ENCODE measurements around the gene CHSY1. TPM values are rescaled to one million over a fixed set of nuclear protein-coding genes. Genes with fewer than 3 reads are reported as not detected.
A peak's percentile ranks its signal among the peaks of the same experiment; 100 is the strongest.
"Not testable (repeated sequence)": the region's sequence is repeated elsewhere in the genome, so short reads cannot be mapped to it uniquely, and the experiment has no call there.

The CHSY1 gene
- total RNA-seq, 1 donor: 23.4 TPM

GRCh38 chr15:101214435-101215097 is 37.3 kb downstream of the CHSY1 start:
- DNase-seq (ENCODE audit: low read depth in 2 of 3, low spot score in 2 of 3): not testable (repeated sequence)

GRCh38 chr15:101213570-101213969 is 38.3 kb downstream of the CHSY1 start:
- no peak for DNase-seq (ENCODE audit: low read depth in 2 of 3, low spot score in 2 of 3)

DNA sequence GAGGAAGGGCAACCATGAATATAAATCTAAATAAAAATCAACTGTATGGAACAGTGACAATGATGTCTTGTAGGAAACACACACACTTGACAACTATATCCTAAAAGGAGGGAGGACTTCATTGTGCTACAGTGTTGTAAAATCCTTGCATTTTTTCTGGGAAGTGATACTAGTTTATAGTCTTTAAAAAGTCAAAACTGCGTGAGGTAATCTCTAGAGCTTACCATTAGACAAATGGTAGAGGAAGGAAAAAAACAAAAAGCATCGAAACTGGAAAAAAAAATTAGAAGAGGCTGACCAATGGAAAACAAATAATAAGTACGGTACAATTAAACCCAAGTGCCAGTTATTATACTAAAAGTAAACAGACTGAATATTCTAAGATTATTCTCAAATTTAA is 38.7 kb downstream of the CHSY1 start:
- no peak for DNase-seq (ENCODE audit: low read depth in 2 of 3, low spot score in 2 of 3)

DNA sequence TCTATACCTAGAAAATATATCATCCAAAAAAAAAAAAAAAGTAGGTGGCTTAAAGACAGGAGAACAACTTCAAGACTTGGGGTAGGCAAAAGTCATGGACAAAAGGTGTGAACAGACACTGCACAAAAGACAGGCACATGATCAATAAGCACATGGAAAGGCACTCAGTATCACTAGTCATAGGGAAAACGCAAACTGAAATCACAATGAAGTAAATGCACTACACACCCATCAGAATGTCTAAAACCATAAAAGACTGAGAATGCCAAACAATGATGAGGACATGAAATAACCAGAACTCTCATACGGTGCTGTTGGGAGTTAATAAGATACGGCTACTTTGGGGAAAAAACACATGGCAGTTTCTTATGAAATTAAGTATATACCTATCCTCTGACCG is 40.0 kb downstream of the CHSY1 start:
- no peak for DNase-seq (ENCODE audit: low read depth in 2 of 3, low spot score in 2 of 3)

GRCh38 chr15:101210466-101210865 is 41.4 kb downstream of the CHSY1 start:
- DNase-seq (ENCODE audit: low read depth in 2 of 3, low spot score in 2 of 3): peak in 1 of 3 donors; percentile 32

GRCh38 chr15:101210058-101210457 is 41.8 kb downstream of the CHSY1 start:
- no peak for DNase-seq (ENCODE audit: low read depth in 2 of 3, low spot score in 2 of 3)

DNA sequence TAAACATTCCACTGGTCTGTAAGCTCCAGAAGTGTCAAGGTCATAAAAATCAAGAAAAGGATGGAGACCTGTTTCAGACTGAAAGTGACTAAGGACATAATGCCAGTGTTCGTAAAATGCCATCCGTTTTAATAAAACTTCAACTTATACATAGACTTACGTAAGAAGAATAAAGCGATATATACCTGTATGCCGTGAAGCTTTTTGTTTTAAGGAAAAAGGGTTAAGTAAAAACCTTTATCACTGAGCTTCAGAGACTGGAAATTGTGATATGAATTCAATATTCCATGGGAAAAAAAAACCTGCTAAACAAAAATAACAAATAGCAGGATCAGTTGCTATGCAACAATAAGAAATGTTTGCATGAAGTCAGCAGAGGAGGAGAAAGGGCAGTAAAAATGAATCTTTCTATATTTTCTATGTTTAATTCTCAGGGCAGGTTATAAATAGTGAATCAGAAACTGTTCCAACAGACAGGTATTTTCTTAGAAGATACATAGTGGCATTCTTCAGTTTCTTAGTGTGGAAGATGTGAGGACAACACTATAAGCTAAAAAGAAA is 42.5 kb downstream of the CHSY1 start:
- DNase-seq (ENCODE audit: low read depth in 2 of 3, low spot score in 2 of 3): no peak

- DNase-seq (ENCODE audit: low read depth in 2 of 3, low spot score in 2 of 3): no peak
Measured at GRCh38 chr15:101207867-101208288, 44.0 kb downstream of the CHSY1 start.

DNA sequence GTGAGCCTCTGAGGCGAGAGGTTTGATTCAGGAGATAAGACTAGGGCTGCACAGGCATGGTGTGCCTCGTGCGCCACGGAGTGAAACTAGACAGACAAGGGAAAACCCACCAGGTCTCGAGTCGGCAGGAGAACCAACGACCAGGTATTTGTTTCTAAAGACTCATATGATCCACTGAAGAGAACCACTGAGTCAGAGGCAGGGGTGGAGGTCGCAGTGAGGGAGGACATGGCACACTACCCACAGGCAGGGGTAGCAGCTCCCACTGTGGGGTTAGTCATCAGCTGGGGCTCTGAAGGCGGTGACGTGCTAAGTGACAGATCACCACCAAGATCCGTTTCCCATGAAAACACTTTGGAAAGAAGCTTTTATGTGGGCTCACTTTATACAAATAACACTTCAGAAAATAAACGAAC is 45.7 kb downstream of the CHSY1 start:
- peak in 1 of 3 donors; percentile 14 for DNase-seq (ENCODE audit: low read depth in 2 of 3, low spot score in 2 of 3)

DNA sequence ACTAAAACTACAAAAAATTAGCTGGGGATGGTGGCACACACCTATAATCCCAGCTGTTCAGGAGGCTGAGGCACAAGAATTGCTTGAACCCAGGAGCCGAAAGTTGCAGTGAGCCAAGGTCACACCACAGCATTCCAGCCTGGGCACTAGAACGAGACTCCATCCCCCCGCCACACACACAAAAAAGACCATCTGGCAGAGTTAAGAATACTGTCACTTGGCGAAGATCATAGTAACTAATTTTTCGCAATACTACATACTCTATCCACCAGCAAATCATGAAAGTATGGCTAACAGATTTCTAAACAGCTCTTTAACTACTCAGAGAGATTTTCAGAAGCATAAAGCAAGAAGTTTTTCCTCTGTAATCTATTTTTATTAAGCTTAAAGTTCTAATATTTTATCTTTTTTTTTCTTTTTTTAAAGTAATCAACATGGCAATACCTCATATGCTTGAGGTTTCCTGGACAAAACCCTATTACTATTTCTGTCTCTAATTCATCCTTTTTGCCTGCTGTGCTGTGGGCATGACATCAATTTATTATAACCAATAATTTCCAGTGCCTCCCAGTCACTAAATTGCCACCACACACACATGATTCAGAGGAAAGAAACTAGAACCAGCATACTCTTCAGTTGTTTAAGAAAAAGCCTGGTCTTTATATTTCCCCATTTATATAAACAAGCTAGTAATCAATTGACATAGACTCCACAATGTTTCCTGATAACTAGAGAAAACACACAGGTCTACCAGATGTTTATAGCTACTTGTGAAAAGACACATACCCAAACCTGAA is 46.9 kb downstream of the CHSY1 start:
- DNase-seq (ENCODE audit: low read depth in 2 of 3, low spot score in 2 of 3): no peak

DNA sequence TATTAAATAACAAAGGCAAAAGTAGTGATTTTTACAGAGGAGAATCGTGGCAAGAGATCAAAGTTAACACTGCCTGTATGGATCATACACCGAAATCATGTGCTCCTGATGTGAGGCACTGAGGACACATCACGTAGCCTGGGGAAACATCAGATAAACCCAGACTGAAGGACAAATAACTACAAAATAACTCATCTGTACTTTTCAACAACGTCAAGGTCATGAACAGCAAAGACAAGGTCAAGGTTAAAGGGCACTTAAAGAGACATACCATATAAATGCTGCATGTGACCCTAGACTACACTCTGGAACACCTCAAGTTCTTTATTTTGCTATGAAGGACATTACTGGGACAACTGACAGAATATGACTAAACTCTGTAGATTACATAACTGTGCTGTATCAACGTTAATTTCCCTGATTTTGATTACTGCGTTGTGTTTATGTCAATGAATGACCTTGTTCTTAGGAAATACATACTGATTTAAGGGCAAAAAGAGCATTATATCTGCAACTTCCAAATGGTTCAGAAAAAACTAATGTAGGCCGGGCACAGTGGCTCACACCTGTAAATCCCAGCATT is 48.1 kb downstream of the CHSY1 start:
- no peak for DNase-seq (ENCODE audit: low read depth in 2 of 3, low spot score in 2 of 3)

- no peak for DNase-seq (ENCODE audit: low read depth in 2 of 3, low spot score in 2 of 3)
Measured at GRCh38 chr15:101203029-101203573, 48.7 kb downstream of the CHSY1 start.

DNA sequence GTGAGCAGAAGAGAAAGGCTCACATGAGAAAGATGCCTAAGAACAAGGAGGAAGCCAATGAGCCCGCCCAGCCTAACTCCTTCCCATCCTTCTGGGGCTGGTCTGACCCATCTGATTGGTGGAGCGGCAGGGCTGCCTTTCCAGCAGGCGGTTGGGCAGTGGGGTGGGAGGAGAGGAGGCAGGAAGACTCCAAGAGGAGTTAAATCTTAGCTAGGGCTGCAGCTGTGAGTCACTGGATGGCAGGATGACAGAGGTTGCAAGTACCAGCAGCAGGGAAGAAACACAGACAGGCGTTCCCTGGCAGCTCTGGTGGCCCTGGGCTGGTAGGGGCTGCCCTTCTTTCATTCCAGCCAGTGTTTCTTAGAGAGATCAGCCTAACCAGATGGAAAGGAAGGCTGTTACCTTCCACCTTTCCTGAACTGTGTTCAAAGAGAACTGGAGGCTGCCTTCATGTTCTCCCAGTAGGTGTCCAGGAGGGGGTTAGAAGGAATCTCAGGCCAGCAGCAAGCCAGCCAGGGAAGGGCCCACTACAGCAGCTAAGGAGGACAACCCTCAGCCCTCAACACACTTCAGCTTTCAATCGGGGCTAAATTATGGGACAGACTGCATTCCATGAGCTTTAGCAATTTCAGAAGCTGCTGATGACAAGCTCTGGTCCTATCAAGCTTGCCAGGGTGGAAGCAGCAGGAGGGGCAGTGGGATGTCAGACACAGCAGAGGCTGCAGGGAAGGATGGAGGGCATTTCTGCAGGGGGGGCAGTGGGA is 50.3 kb downstream of the CHSY1 start:
- DNase-seq (ENCODE audit: low read depth in 2 of 3, low spot score in 2 of 3): no peak

DNA sequence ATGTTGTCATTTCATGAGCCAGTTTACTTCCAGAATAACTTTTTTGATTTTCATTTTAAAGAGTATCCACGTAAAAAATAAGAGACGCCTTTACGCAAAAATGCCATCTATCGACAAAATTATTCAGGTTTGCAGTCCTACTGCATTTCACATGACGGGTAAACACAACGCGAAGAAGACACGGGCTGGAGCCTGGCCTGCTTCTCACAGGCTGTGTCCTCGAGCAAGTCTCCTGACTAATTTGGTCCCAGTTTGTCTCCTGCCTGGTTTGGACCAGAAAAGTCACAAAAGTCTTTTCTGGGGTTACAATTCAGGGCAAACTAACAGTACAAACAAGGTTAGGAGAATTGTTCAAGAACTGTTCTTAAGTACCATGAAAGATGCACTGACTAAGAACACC is 51.7 kb downstream of the CHSY1 start:
- no peak for DNase-seq (ENCODE audit: low read depth in 2 of 3, low spot score in 2 of 3)

GRCh38 chr15:101198800-101199199 is 53.0 kb downstream of the CHSY1 start:
- DNase-seq (ENCODE audit: low read depth in 2 of 3, low spot score in 2 of 3): no peak

- no peak for DNase-seq (ENCODE audit: low read depth in 2 of 3, low spot score in 2 of 3)
Measured at GRCh38 chr15:101198031-101198575, 53.7 kb downstream of the CHSY1 start.

GRCh38 chr15:101194546-101195125 is 57.2 kb downstream of the CHSY1 start:
- peak in 1 of 3 donors; percentile 51 for DNase-seq (ENCODE audit: low read depth in 2 of 3, low spot score in 2 of 3)

- peak in 1 of 3 donors; percentile 29 for DNase-seq (ENCODE audit: low read depth in 2 of 3, low spot score in 2 of 3)
Measured at GRCh38 chr15:101193806-101194545, 57.9 kb downstream of the CHSY1 start.

GRCh38 chr15:101193120-101193644 is 58.7 kb downstream of the CHSY1 start:
- no peak for DNase-seq (ENCODE audit: low read depth in 2 of 3, low spot score in 2 of 3)
